ENCODE measurements around the gene PGBD5.

Gene PGBD5

GRCh38 chr1:230303069-230303468 is 123.1 kb downstream of the PGBD5 start:
- H3K4me3 ChIP-seq (ENCODE audit: low read depth, low read length), result no peak overlapping the region
- no peak for TF ChIP-seq CTCF (IDR thresholded peaks at IDR 0.05; ENCODE audit: low read depth, low read length)

- TF ChIP-seq CTCF (IDR thresholded peaks at IDR 0.05; ENCODE audit: low read depth, low read length), result no peak
- H3K4me3 ChIP-seq (ENCODE audit: low read depth, low read length), result no peak overlapping the region
Measured at GRCh38 chr1:230301822-230302221, 124.3 kb downstream of the PGBD5 start.

- no peak for TF ChIP-seq CTCF (IDR thresholded peaks at IDR 0.05; ENCODE audit: low read depth, low read length)
- no peak overlapping the region for H3K4me3 ChIP-seq (ENCODE audit: low read depth, low read length)
Measured at GRCh38 chr1:230301322-230301721, 124.8 kb downstream of the PGBD5 start.

- H3K4me3 ChIP-seq (ENCODE audit: low read depth, low read length), result no peak overlapping the region
- no peak for TF ChIP-seq CTCF (IDR thresholded peaks at IDR 0.05; ENCODE audit: low read depth, low read length)
Measured at GRCh38 chr1:230300322-230301301, 125.5 kb downstream of the PGBD5 start.

GRCh38 chr1:230299191-230300006 is 126.7 kb downstream of the PGBD5 start:
- TF ChIP-seq CTCF (IDR thresholded peaks at IDR 0.05; ENCODE audit: low read depth, low read length), result no peak
- no peak overlapping the region for H3K4me3 ChIP-seq (ENCODE audit: low read depth, low read length)

GRCh38 chr1:230295367-230295766 is 130.8 kb downstream of the PGBD5 start:
- no peak for TF ChIP-seq CTCF (IDR thresholded peaks at IDR 0.05; ENCODE audit: low read depth, low read length)

GRCh38 chr1:230293390-230293700 is 132.8 kb downstream of the PGBD5 start:
- TF ChIP-seq CTCF (IDR thresholded peaks at IDR 0.05; ENCODE audit: low read depth, low read length), result no peak

More at GRCh38 chr1:230295367-230295766, 130.8 kb downstream of the PGBD5 start:
- H3K4me3 ChIP-seq (ENCODE audit: low read depth, low read length), result no peak overlapping the region

More at GRCh38 chr1:230293390-230293700, 132.8 kb downstream of the PGBD5 start:
- no peak overlapping the region for H3K4me3 ChIP-seq (ENCODE audit: low read depth, low read length)

All from WI38 (cell line).